Kidney (tissue), 14 donors: Measurements from ENCODE around the gene MBD4. TPM values are rescaled to one million over a fixed set of nuclear protein-coding genes. Genes with fewer than 3 reads are reported as not detected.

Experiments
- DNase-seq, 5 donors: peaks; one replicate each; pipeline ENCODE4 v3.0.0-alpha.2; 2013 to 2020
- FAIRE-seq: peaks from 2 replicates; lab custom pipeline; 2012; peaks lifted over from hg19 to GRCh38; lab: Jason Lieb, UNC
- H3K27ac ChIP-seq, 2 donors: one replicate each; pipeline ENCODE4 v1.7.0; 2013; ENCODE audit warnings: low read depth in 2 of 2, low read length in 2 of 2, inconsistent platforms in 1 of 2
- H3K27me3 ChIP-seq: one replicate; pipeline ENCODE4 v1.7.1; 2013; ENCODE audit warnings: low read length, inconsistent platforms; ENCODE audit not compliant: control insufficient read depth, insufficient read depth
- H3K36me3 ChIP-seq, 3 donors: one replicate each; pipeline versions ENCODE4 v1.7.0 to v1.7.1; 2013; ENCODE audit warnings: low read length in 3 of 3, control low read depth in 1 of 3, inconsistent platforms in 1 of 3; ENCODE audit not compliant: insufficient read depth in 3 of 3, control insufficient read depth in 2 of 3
- H3K4me1 ChIP-seq, 3 donors: one replicate each; pipeline versions ENCODE4 v1.7.0 to v1.7.1; 2013; ENCODE audit warnings: low read length in 3 of 3, inconsistent platforms in 1 of 3, low read depth in 1 of 3; ENCODE audit not compliant: control insufficient read depth in 2 of 3, insufficient read depth in 2 of 3
- H3K4me3 ChIP-seq, 3 donors: one replicate each; pipeline versions ENCODE4 v1.7.0 to v1.8.1; 2013; ENCODE audit warnings: low read length in 3 of 3, control low read depth in 1 of 3, inconsistent platforms in 1 of 3
- H3K9ac ChIP-seq, 3 donors: one replicate each; pipeline versions ENCODE4 v1.7.0 to v1.7.1; 2013; ENCODE audit warnings: low read length in 3 of 3, control low read depth in 1 of 3, inconsistent platforms in 1 of 3
- H3K9me3 ChIP-seq, 3 donors: one replicate each; pipeline versions ENCODE4 v1.7.0 to v1.7.1; 2013; ENCODE audit warnings: low read length in 3 of 3, control low read depth in 1 of 3, inconsistent platforms in 1 of 3; ENCODE audit not compliant: control insufficient read depth in 2 of 3, insufficient read depth in 1 of 3
- CTCF ChIP-seq: IDR thresholded peaks from 3 replicates; pipeline ENCODE4 v1.5.1; 2012; ENCODE audit warnings: mild to moderate bottlenecking, moderate library complexity, borderline replicate concordance; ENCODE audit not compliant: insufficient read depth; ENCODE audit errors: extremely low read depth
- intact Hi-C: fragments of 100-400 bp; cut with DNase I; formaldehyde crosslinking; loops from one replicate; pipeline ENCODE4 v1.11.1; 2022
- polyA plus RNA-seq: library from polyadenylated mRNA; stranded (reverse); fragments of 350-450 nt; fragmentation: Illumina TruSeq; extraction: RNeasy Lipid Tissue Mini Kit (QIAGEN cat#74804); gene quantifications from one replicate; pipeline ENCODE4 v1.2.3, GENCODE V29; 2014; ENCODE audit warnings: low read depth, low replicate concordance; ENCODE audit not compliant: insufficient read depth
- total RNA-seq: library from RNA; stranded (reverse); fragmentation: NEBNext Ultra II Directional; extraction: Animal tissue kit (Norgen Biotek cat#: 25700); gene quantifications from one replicate; pipeline ENCODE4 v1.2.1, GENCODE V29; 2021
- donor health status: control.
- donor health status: control.
- donor health status: control.
- donor health status: control.
- donor health status: control.
- donor health status: DM: yes; HTN: yes; CAD: no.
- donor health status: Normal renal cell carcinoma (clear cell type).

MBD4 gene
- total and polyA plus RNA-seq, 2 donors from 2014 or later, result 25.4 to 35.1 TPM

- Histone ChIP-seq H3K4me1 (peaks cover 3 to 12% (median 8%) of the 10 kb centered on the region in 3 donors), H3K27me3 (no peaks in the 10 kb centered on the region), H3K27ac (peak within 1 kb of the TSS in 1 of 2 donors; percentile 9), H3K4me3 (peak within 1 kb of the TSS; percentile 86 to 93 (median 89)), H3K9ac (peak within 1 kb of the TSS in 2 of 3 donors; percentile 47 to 87), H3K36me3 (peaks cover 0 to 22% (median 21%) of the 10 kb centered on the region in 3 donors), H3K9me3 (no peaks in the 10 kb centered on the region)
- TF ChIP-seq CTCF, result no peak
- intact Hi-C loops, result no loop called here
- FAIRE-seq (peak; percentile 92), DNase-seq (peak; percentile 94 to 98 (median 97))
Observed at GRCh38 chr3:129428376-129429079, 11.2 kb downstream of the MBD4 start, which contains the start of gene EFCAB12. Gene EFCAB12 (minus strand): TSS chr3:129428636. CDS start chr3:129428488, 148 bp downstream.

GRCh38 chr3:129428007-129428375 is 11.8 kb downstream of the MBD4 start:
- intact Hi-C loops, result no loop called here
- Histone ChIP-seq H3K36me3 (peaks cover 0 to 17% (median 16%) of the 10 kb centered on the region in 3 donors), H3K9me3 (no peaks in the 10 kb centered on the region), H3K4me3 (peak overlapping the region; percentile 86 to 93 (median 89)), H3K27ac (no peak overlapping the region), H3K9ac (peak overlapping the region in 2 of 3 donors; percentile 43 to 87), H3K4me1 (peaks cover 3 to 12% (median 8%) of the 10 kb centered on the region in 3 donors), H3K27me3 (no peaks in the 10 kb centered on the region)
- FAIRE-seq (no peak), DNase-seq (no peak)
- no peak for TF ChIP-seq CTCF

GRCh38 chr3:129425619-129426018 is 14.1 kb downstream of the MBD4 start:
- no peaks in the 10 kb centered on the region for H3K36me3 ChIP-seq
- no peak overlapping the region for H3K9ac ChIP-seq
- TF ChIP-seq CTCF, result no peak
- H3K4me1 ChIP-seq, result peaks cover 0 to 12% (median 3%) of the 10 kb centered on the region in 3 donors
- no peak overlapping the region for H3K27ac ChIP-seq
- intact Hi-C loops, result no loop called here
- DNase-seq (no peak), FAIRE-seq (no peak)
- no peaks in the 10 kb centered on the region for H3K9me3 ChIP-seq
- no peak overlapping the region for H3K4me3 ChIP-seq
- no peaks in the 10 kb centered on the region for H3K27me3 ChIP-seq
